WERI-Rb-1 (cell line): ENCODE results near the gene TM9SF2.
"Not testable (repeated sequence)": the region's sequence is repeated elsewhere in the genome, so short reads cannot be mapped to it uniquely, and the experiment has no call there.

Source experiments
- DNase-seq: peaks from one replicate; pipeline ENCODE4 v3.0.0-alpha.2; 2020
- H3K27ac ChIP-seq: fragments of 250-450 bp; sonication (Bioruptor Pico); 2 replicates; pipeline ENCODE4 v1.5.1; 2020; ENCODE audit warnings: mild to moderate bottlenecking, moderate library complexity
- H3K27me3 ChIP-seq: fragments of 250-450 bp; sonication (Bioruptor Pico); 2 replicates; pipeline ENCODE4 v1.5.1; 2021; ENCODE audit warnings: mild to moderate bottlenecking, low read depth, moderate library complexity; ENCODE audit not compliant: insufficient read depth, severe bottlenecking
- H3K36me3 ChIP-seq: fragments of 250-450 bp; sonication (Bioruptor Pico); 2 replicates; pipeline ENCODE4 v1.5.1; 2020; ENCODE audit warnings: mild to moderate bottlenecking, moderate library complexity
- H3K4me3 ChIP-seq: 2 replicates; pipeline ENCODE4 v1.5.1; 2011; ENCODE audit warnings: low read depth, mild to moderate bottlenecking, control low read depth, low read length
- H3K9me3 ChIP-seq: fragments of 250-450 bp; sonication (Bioruptor Pico); 2 replicates; pipeline ENCODE4 v1.5.1; 2021; ENCODE audit warnings: mild to moderate bottlenecking, moderate library complexity; ENCODE audit not compliant: severe bottlenecking
- CTCF ChIP-seq: IDR thresholded peaks from 2 replicates; pipeline ENCODE4 v1.5.1; 2011; ENCODE audit warnings: low read depth, mild to moderate bottlenecking, control low read depth, inconsistent platforms, low read length

The TM9SF2 gene

DNA sequence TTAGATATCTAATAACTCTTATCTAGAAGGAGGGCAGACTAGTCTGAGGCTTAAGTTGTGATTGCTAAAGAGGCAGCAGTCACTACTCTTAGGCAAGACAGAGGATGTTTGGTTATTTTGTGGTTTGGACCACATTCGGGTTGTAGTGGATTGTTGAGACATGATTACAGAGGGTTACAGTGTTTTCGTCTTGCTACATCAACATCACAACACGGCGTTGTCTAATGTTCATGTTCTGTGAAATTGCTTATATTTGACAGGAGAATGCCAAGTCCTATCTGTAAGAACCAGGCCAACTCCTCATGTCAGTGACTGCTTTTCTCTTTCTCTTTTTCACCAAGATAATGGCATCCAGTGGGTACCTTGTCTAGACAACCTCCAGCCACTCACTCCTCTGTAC is 16.8 kb upstream of the TM9SF2 start:
- no peaks in the 10 kb centered on the region for H3K9me3 ChIP-seq
- H3K27me3 ChIP-seq = no peaks in the 10 kb centered on the region
- no peak for TF ChIP-seq CTCF
- DNase-seq = no peak
- no peak overlapping the region for H3K27ac ChIP-seq
- H3K36me3 ChIP-seq = no peaks in the 10 kb centered on the region
- H3K4me3 ChIP-seq = no peak overlapping the region

DNA sequence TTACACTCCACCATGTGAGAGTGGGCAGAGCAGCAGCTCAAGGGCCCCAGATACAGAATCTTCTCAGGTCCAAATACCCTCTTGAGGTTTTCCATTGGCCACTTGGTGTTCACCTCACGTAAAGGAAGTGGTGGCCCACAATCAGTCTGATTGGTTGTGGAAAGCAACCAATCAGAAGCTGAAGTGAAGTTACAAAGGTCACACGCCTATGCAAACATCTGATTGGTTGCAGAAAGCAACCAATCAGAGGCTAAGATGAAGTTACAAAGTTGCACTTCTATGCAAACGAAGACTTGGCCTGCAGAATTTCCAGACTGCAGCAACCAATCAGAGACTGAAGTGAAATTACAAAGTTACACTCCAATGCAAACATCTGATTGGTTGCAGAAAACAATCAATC is 14.3 kb upstream of the TM9SF2 start:
- H3K9me3 ChIP-seq = peaks cover 4% of the 10 kb centered on the region
- H3K27me3 ChIP-seq = no peaks in the 10 kb centered on the region
- no peak overlapping the region for H3K27ac ChIP-seq
- TF ChIP-seq CTCF = no peak
- no peaks in the 10 kb centered on the region for H3K36me3 ChIP-seq
- no peak for DNase-seq
- H3K4me3 ChIP-seq = no peak overlapping the region

GRCh38 chr13:99489028-99489427 is 12.2 kb upstream of the TM9SF2 start:
- no peaks in the 10 kb centered on the region for H3K27me3 ChIP-seq
- no peak overlapping the region for H3K27ac ChIP-seq
- peaks cover 19% of the 10 kb centered on the region for H3K9me3 ChIP-seq
- no peak for TF ChIP-seq CTCF
- DNase-seq = no peak
- H3K36me3 ChIP-seq = no peaks in the 10 kb centered on the region
- H3K4me3 ChIP-seq = no peak overlapping the region

- H3K9me3 ChIP-seq = peaks cover 25% of the 10 kb centered on the region
- not testable (repeated sequence) for H3K36me3 ChIP-seq, H3K4me3 ChIP-seq, DNase-seq, H3K27me3 ChIP-seq, H3K27ac ChIP-seq
Observed at GRCh38 chr13:99491750-99492149, 9.5 kb upstream of the TM9SF2 start.

DNA sequence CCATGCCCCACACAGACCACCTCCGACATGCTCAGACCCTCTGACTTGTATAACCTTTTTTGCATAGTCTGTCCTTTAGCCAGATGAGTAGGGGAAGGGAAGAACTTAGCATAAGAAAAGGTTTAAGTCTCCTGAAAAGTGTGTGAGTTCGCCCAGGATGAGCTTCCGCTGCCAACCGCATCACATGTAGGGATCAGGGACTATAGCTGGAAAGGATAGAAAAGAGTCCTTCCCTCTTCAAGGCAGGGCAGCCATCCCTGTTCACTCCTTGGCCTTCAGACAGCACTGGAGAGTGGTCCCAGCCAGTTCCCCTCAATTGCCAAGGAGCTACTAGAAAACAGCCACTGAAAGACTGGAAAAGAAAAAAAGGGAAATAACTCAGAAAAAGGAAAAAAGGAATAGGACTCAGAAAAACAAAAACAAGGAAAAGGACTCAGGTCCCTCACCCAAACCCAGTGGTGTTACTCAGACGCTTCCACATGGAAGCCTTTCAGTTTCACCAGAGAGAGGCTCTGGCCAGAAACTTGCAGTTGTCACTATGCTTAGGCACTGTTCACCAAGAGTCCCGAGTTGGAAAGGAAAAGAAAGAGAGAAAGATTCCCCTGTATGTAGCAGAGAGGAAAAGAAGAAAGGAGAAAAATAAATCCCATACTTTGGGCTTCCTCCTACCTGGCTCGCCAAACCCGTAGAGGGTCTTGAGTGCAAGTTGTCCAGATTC is 5.6 kb upstream of the TM9SF2 start:
- no peak overlapping the region for H3K4me3 ChIP-seq
- no peak for DNase-seq
- H3K27ac ChIP-seq = no peak overlapping the region
- H3K27me3 ChIP-seq = no peaks in the 10 kb centered on the region
- peaks cover 27% of the 10 kb centered on the region for H3K9me3 ChIP-seq
- no peak for TF ChIP-seq CTCF
- H3K36me3 ChIP-seq = no peaks in the 10 kb centered on the region

DNA sequence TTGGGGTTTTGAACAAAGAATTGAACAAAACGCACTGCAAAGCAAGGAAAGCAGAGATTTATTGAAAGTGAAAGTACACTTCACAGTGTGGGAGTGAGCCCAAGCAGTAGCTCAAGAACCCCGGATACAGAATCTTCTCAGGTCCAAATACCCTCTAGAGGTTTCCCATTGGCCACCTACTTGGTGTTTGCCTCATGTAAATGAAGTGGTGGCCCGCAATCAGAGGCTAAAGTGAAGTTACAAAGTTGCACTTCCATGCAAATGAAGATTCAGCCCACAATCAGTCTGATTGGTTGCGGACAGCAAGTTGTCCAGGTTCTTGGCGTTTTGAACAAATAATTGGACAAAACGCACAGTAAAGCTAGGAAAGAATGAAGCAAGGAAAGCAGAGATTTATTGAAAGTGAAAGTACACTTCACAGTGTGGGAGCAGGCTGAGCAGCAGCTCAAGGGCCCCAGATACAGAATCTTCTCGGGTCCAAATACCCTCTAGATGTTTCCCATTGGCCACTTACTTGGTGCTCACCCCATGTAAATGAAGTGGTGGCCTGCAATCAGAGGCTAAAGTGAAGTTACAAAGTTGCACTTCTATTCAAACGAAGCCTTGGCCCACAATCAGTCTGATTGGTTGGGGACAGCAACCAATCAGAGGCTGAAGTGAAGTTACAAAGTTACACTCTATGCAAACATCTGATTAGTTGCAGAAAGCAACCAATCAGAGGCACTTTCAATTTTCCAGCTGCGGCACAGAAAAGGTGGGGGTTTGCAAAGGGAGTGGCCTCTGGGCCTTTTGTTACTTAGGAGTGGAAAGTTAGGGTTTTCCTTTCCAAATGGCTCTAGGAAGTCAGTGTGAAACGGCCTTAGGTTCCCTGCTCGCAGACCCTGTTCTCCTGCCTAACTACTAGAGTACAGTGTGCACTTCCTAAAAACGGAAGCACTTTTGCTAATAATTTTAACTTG is 4.8 kb upstream of the TM9SF2 start:
- no peak overlapping the region for H3K4me3 ChIP-seq
- peaks cover 1% of the 10 kb centered on the region; the same call in 1 of the 2 replicates for H3K36me3 ChIP-seq
- H3K9me3 ChIP-seq = peaks cover 27% of the 10 kb centered on the region
- no peak overlapping the region for H3K27ac ChIP-seq
- no peak for DNase-seq
- no peak for TF ChIP-seq CTCF
- no peaks in the 10 kb centered on the region for H3K27me3 ChIP-seq
